Measurements from ENCODE around the gene KLHL29.

Gene KLHL29

DNA sequence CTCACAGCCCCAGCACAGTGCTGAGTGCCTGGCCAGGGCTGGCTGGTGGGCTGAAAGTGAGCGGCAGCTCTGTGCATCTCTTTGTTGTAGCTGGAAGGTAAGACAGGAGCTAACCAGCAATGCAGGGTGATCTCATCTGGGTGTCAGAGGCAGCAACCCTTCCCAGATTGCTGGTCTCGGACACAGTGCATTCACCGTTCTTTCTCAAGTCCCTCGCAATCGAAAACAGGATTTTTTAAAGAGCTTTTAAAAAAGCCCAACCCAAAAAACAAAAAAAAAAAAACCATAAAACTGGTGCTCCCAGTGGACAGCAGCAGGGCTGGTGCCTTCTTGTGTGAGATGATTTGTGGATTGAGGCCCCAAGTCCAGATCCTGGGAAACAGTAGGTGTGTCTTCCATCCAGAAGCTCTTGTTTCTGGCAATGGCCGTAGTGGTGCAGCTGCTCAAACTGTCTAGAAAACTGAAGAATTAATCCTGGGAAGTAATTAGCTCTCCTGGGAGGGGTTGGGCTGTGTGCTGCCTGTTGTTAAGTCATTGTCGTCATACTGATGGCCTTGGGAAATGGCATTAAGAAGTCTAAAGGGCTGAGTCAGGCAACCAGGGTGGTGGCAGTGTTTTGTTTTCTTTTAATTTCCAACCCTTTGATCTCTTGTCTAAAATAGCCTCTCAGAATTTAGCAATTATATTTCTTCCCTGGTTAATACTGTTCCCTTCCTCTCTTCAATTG lies 156.7 kb downstream of the KLHL29 start:
- peaks cover 9 to 22% of the 10 kb centered on the region in 2 donors for H3K4me1 ChIP-seq (ENCODE audit: control insufficient read depth in 1 of 2, insufficient read depth in 2 of 2, low read length in 2 of 2)

DNA sequence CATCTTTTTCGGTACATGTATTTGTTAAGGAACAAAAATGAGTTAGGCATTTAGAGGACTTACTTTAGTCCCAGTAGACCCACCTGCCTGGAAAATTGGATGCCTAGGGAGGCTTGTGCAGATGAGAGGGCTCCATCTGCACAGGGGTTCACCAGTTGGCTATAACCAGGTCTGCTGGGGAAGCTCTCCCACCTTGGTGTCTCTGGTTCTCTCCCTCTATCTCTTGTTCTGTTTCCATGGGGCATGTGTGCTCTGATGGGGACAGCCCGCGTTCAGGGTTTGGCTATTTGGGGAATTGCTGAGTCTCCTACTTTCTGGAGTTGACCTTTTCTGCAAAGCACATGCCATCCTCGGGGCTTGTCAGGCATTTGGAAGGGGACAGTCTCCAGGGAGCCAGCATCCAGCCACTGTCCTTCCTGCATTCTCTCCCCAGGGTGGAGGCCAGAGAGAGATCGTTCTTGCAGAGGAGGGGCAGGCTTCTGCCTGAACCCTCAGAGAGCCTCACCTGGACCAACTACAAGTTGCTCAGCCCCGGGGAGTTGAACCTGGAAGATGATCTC lies 157.3 kb downstream of the KLHL29 start:
- H3K4me3 ChIP-seq (ENCODE audit: low read depth in 1 of 2, low read length in 2 of 2), result no peak overlapping the region
- H3K4me1 ChIP-seq (ENCODE audit: control insufficient read depth in 1 of 2, insufficient read depth in 2 of 2, low read length in 2 of 2), result peaks cover 9 to 22% of the 10 kb centered on the region in 2 donors
- H3K27me3 ChIP-seq (ENCODE audit: low read depth, low read length), result no peaks in the 10 kb centered on the region
- no peaks in the 10 kb centered on the region for H3K9me3 ChIP-seq (ENCODE audit: control insufficient read depth in 1 of 2, low read length in 2 of 2)
- no peaks in the 10 kb centered on the region for H3K36me3 ChIP-seq (ENCODE audit: control insufficient read depth in 1 of 2, insufficient read depth in 2 of 2, low read length in 2 of 2)
- H3K27ac ChIP-seq (ENCODE audit: low read length), result no peak overlapping the region

More for the DNA sequence above, 156.7 kb downstream of the KLHL29 start:
- Histone ChIP-seq H3K9me3 (ENCODE audit: control insufficient read depth in 1 of 2, low read length in 2 of 2) (no peaks in the 10 kb centered on the region), H3K4me3 (ENCODE audit: low read depth in 1 of 2, low read length in 2 of 2) (no peak overlapping the region), H3K27me3 (ENCODE audit: low read depth, low read length) (no peaks in the 10 kb centered on the region), H3K27ac (ENCODE audit: low read length) (no peak overlapping the region), H3K36me3 (ENCODE audit: control insufficient read depth in 1 of 2, insufficient read depth in 2 of 2, low read length in 2 of 2) (no peaks in the 10 kb centered on the region)

DNA sequence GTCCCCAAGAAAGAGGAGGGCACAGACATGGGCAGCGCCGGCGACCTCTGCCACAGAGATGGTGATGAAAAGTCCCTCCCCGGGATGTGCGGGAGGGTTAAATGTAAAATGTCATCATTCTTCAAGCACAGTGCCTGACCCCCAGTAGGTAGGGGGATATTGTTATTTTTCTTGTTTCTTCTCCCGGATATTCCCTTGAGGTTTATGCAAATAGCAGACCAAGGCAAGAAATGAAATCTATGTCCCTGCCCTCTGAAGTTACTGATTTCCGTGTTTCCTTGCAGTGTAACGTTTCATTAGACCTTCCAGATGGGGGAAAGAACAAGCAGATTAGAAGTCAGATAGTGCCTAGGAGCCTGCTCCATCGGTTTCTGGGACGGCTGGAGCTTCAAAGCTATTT lies 158.3 kb downstream of the KLHL29 start:
- Histone ChIP-seq H3K36me3 (ENCODE audit: control insufficient read depth in 1 of 2, insufficient read depth in 2 of 2, low read length in 2 of 2) (no peaks in the 10 kb centered on the region), H3K4me3 (ENCODE audit: low read depth in 1 of 2, low read length in 2 of 2) (no peak overlapping the region), H3K9me3 (ENCODE audit: control insufficient read depth in 1 of 2, low read length in 2 of 2) (no peaks in the 10 kb centered on the region), H3K27me3 (ENCODE audit: low read depth, low read length) (no peaks in the 10 kb centered on the region), H3K27ac (ENCODE audit: low read length) (no peak overlapping the region), H3K4me1 (ENCODE audit: control insufficient read depth in 1 of 2, insufficient read depth in 2 of 2, low read length in 2 of 2) (peaks cover 9 to 22% of the 10 kb centered on the region in 2 donors)

DNA sequence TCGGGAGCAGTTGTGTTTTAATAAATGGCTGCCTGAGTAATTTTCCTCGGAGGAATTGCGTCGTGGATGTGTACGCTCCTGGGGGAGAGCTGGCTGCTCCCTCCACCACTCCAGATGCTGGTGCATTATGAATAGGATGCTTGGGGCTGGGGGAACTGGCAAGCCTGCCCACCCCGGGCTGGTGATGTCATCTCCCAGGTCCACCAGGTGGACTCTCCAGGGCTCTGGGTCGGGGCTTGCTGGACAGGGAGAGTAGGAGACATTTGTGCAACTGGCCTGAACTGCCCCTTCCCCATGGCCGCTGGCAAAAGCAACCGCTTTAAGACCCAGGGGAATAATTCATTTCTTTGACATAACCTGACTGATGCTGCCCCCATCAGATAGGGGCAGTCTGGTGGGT lies 158.7 kb downstream of the KLHL29 start:
- Histone ChIP-seq H3K4me3 (ENCODE audit: low read depth in 1 of 2, low read length in 2 of 2) (no peak overlapping the region), H3K9me3 (ENCODE audit: control insufficient read depth in 1 of 2, low read length in 2 of 2) (no peaks in the 10 kb centered on the region), H3K36me3 (ENCODE audit: control insufficient read depth in 1 of 2, insufficient read depth in 2 of 2, low read length in 2 of 2) (no peaks in the 10 kb centered on the region), H3K27me3 (ENCODE audit: low read depth, low read length) (no peaks in the 10 kb centered on the region), H3K27ac (ENCODE audit: low read length) (no peak overlapping the region), H3K4me1 (ENCODE audit: control insufficient read depth in 1 of 2, insufficient read depth in 2 of 2, low read length in 2 of 2) (peaks cover 9 to 23% of the 10 kb centered on the region in 2 donors)

DNA sequence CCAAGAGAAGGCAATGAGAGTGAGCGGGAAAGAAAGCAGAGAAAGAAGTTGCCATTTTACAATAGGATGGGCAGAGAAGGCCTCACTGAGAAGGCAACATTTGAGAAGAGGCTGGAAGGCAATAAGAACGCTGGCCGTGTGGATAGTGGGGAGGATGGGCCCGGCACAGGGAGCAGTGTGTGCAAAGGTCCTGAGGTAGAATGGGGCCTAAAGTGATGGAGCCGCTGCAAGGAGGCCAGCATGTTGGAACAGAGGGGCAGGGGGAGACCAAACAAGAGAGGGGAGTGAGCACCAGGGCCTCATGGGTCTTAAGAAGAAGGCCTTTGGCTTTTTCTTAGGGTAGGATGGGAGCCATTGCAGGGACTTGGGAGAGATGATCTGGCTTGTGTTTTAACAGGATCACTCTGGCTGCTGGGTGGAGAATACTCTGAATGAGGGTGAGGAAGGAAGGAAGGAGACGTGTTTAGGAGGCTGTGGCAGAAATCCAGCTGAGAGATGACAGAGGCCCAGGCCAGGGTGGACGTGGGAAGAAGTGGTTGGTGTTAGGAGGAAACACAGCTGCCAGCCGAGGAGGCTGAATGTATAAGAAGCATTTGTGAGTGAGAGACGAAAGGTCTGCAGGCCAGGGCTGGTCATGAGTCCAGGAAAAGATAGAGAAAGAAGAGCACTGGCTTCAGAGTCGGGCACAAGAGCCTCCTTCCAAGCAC lies 159.8 kb downstream of the KLHL29 start:
- H3K9me3 ChIP-seq (ENCODE audit: control insufficient read depth in 1 of 2, low read length in 2 of 2), result no peaks in the 10 kb centered on the region
- H3K27me3 ChIP-seq (ENCODE audit: low read depth, low read length), result no peaks in the 10 kb centered on the region
- no peak overlapping the region for H3K27ac ChIP-seq (ENCODE audit: low read length)
- H3K4me1 ChIP-seq (ENCODE audit: control insufficient read depth in 1 of 2, insufficient read depth in 2 of 2, low read length in 2 of 2), result peaks cover 9 to 31% of the 10 kb centered on the region in 2 donors
- H3K36me3 ChIP-seq (ENCODE audit: control insufficient read depth in 1 of 2, insufficient read depth in 2 of 2, low read length in 2 of 2), result no peaks in the 10 kb centered on the region
- no peak overlapping the region for H3K4me3 ChIP-seq (ENCODE audit: low read depth in 1 of 2, low read length in 2 of 2)

DNA sequence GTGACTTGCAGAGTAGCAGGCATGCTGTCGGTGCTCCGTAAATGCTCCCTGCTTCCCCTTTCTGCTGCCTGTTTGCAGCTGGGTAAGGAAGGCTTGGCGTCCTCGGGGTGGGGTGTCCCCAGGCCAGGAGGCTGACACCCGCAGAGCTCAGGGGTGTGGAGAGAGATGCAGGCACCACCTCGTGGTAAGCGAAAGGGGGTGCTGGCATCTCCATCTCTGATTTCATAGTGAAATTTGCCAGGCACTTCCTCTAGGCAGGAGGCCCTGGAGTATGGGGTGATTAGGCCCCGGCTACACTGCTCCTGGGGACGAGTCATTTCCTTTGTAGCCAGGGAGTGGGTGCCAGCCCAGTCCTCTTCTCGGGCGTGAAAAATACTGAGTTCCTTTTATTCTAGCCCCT lies 160.4 kb downstream of the KLHL29 start:
- H3K27ac ChIP-seq (ENCODE audit: low read length), result no peak overlapping the region
- no peak overlapping the region for H3K4me3 ChIP-seq (ENCODE audit: low read depth in 1 of 2, low read length in 2 of 2)
- H3K4me1 ChIP-seq (ENCODE audit: control insufficient read depth in 1 of 2, insufficient read depth in 2 of 2, low read length in 2 of 2), result peaks cover 9 to 31% of the 10 kb centered on the region in 2 donors
- H3K27me3 ChIP-seq (ENCODE audit: low read depth, low read length), result no peaks in the 10 kb centered on the region
- H3K9me3 ChIP-seq (ENCODE audit: control insufficient read depth in 1 of 2, low read length in 2 of 2), result no peaks in the 10 kb centered on the region
- H3K36me3 ChIP-seq (ENCODE audit: control insufficient read depth in 1 of 2, insufficient read depth in 2 of 2, low read length in 2 of 2), result no peaks in the 10 kb centered on the region

DNA sequence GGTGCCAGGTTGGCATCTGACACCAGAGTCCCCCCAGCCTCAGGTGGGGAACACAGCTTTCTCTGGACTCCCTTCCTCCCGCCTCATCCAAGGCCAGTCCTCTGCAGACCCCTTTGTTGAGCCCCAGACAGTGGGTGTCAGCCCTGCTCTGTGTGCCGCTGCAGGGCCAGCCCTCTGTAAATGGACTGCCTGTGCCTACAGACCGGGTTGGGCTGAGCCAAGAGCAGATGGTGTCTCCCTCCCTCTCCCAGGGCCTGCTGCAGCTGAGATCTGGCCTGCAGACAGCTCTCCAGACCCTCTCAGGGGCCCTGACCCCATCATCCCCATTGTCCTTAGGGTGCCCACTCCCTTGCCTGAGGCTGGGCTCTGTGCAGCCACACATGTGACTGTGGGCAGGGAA lies 160.8 kb downstream of the KLHL29 start:
- no peaks in the 10 kb centered on the region for H3K9me3 ChIP-seq (ENCODE audit: control insufficient read depth in 1 of 2, low read length in 2 of 2)
- no peak overlapping the region for H3K27ac ChIP-seq (ENCODE audit: low read length)
- H3K4me1 ChIP-seq (ENCODE audit: control insufficient read depth in 1 of 2, insufficient read depth in 2 of 2, low read length in 2 of 2), result peaks cover 9 to 30% of the 10 kb centered on the region in 2 donors

DNA sequence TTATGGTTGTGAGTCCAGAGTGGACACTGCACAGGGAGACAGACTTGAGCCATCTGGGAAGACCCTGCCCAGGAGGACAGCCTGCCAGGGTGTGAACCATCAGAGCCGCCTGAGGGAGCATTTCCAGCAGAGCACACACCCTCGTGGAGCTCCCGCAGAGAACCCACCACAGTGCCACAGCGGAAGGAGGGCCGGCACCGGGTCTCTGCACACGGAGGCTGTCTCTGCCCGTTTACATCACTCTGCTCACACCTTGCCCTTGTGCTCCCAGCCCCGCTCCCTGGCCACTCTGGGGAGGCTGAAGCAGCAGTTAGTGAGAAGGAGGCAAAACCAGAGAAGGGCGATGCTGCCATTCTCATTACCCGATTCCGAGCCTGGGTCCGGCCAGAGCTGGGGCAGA lies 161.9 kb downstream of the KLHL29 start:
- no peaks in the 10 kb centered on the region for H3K27me3 ChIP-seq (ENCODE audit: low read depth, low read length)
- H3K4me3 ChIP-seq (ENCODE audit: low read depth in 1 of 2, low read length in 2 of 2), result no peak overlapping the region
- H3K27ac ChIP-seq (ENCODE audit: low read length), result no peak overlapping the region
- H3K36me3 ChIP-seq (ENCODE audit: control insufficient read depth in 1 of 2, insufficient read depth in 2 of 2, low read length in 2 of 2), result no peaks in the 10 kb centered on the region
- peaks cover 6 to 24% of the 10 kb centered on the region in 2 donors for H3K4me1 ChIP-seq (ENCODE audit: control insufficient read depth in 1 of 2, insufficient read depth in 2 of 2, low read length in 2 of 2)
- no peaks in the 10 kb centered on the region for H3K9me3 ChIP-seq (ENCODE audit: control insufficient read depth in 1 of 2, low read length in 2 of 2)

More for the DNA sequence above, 160.8 kb downstream of the KLHL29 start:
- no peaks in the 10 kb centered on the region for H3K36me3 ChIP-seq (ENCODE audit: control insufficient read depth in 1 of 2, insufficient read depth in 2 of 2, low read length in 2 of 2)
- H3K27me3 ChIP-seq (ENCODE audit: low read depth, low read length), result no peaks in the 10 kb centered on the region
- H3K4me3 ChIP-seq (ENCODE audit: low read depth in 1 of 2, low read length in 2 of 2), result no peak overlapping the region

DNA sequence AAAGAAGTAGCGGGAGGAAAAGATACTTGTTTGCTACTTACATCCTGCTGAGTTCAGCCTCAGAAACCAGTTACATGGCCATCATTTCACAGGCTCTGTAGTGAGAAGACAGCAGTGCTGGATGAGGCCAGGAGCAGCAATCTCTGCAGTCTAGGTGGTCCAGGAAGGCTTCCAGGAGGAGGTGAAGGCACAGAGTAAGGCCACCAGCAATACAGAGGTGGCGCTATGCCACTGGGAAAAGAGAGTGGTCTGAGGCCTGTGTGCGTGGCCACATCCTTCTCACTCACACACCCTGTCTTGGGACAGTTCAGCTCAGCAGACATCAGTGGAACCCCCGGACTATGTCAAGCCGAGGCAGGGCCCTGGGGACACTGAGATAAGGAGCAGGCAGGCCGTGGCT lies 162.7 kb downstream of the KLHL29 start:
- peaks cover 6 to 19% of the 10 kb centered on the region in 2 donors for H3K4me1 ChIP-seq (ENCODE audit: control insufficient read depth in 1 of 2, insufficient read depth in 2 of 2, low read length in 2 of 2)

DNA sequence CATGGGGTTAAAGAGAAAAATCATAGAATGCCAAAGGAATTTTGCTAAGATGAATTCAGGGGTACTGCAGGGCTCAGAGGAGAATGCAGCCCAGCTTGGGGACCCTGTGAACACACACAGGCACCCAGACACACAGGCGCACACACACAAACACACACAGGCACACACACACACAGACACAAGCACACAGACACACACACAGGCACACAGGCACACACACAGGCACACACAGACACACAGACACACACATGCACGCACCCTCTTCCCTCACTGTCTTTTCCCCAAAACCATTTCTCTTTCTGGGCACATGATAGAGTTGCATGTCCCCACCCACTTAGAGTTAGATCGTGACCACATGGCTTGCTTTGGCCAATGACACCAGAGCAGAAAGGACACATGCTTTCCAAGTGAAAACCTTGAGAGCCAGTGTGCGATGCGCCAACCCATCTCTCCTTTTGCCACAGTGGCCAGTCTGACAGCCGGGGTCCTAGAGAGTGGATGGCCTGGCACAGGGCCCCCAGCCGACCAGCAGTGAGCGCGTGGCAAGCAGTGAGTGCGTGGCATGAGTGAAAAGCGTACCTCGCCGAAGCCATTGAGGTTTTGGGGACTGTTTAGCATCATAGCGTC lies 163.3 kb downstream of the KLHL29 start:
- H3K36me3 ChIP-seq (ENCODE audit: control insufficient read depth in 1 of 2, insufficient read depth in 2 of 2, low read length in 2 of 2), result no peaks in the 10 kb centered on the region

More for the DNA sequence above, 162.7 kb downstream of the KLHL29 start:
- H3K4me3 ChIP-seq (ENCODE audit: low read depth in 1 of 2, low read length in 2 of 2), result no peak overlapping the region
- no peaks in the 10 kb centered on the region for H3K27me3 ChIP-seq (ENCODE audit: low read depth, low read length)
- H3K9me3 ChIP-seq (ENCODE audit: control insufficient read depth in 1 of 2, low read length in 2 of 2), result no peaks in the 10 kb centered on the region
- H3K27ac ChIP-seq (ENCODE audit: low read length), result no peak overlapping the region
- H3K36me3 ChIP-seq (ENCODE audit: control insufficient read depth in 1 of 2, insufficient read depth in 2 of 2, low read length in 2 of 2), result no peaks in the 10 kb centered on the region

DNA sequence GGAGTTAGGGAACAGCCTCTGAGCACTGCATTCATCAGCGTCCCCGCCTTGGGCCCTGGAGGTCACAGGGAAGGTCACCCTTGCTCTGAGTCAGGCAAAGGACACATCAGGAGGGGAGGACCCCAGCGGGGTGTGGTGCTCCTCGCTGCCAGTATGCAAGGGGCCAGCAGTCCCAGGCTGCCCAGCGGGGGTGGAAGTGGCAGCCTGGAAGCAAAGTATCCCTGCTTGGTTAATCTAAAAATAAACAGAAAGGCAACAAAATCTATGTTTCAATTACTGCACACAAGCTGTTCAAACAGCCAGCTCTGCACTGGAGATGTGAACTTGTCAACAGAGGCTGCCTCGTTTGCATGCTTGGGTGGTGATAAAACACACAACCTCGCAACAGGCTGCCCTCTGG lies 164.1 kb downstream of the KLHL29 start:
- Histone ChIP-seq H3K36me3 (ENCODE audit: control insufficient read depth in 1 of 2, insufficient read depth in 2 of 2, low read length in 2 of 2) (no peaks in the 10 kb centered on the region), H3K4me3 (ENCODE audit: low read depth in 1 of 2, low read length in 2 of 2) (no peak overlapping the region), H3K27me3 (ENCODE audit: low read depth, low read length) (no peaks in the 10 kb centered on the region), H3K9me3 (ENCODE audit: control insufficient read depth in 1 of 2, low read length in 2 of 2) (no peaks in the 10 kb centered on the region), H3K4me1 (ENCODE audit: control insufficient read depth in 1 of 2, insufficient read depth in 2 of 2, low read length in 2 of 2) (peaks cover 6 to 26% of the 10 kb centered on the region in 2 donors), H3K27ac (ENCODE audit: low read length) (no peak overlapping the region)

More for the DNA sequence above, 163.3 kb downstream of the KLHL29 start:
- H3K27me3 ChIP-seq (ENCODE audit: low read depth, low read length), result no peaks in the 10 kb centered on the region
- H3K27ac ChIP-seq (ENCODE audit: low read length), result no peak overlapping the region
- H3K4me3 ChIP-seq (ENCODE audit: low read depth in 1 of 2, low read length in 2 of 2), result no peak overlapping the region
- H3K4me1 ChIP-seq (ENCODE audit: control insufficient read depth in 1 of 2, insufficient read depth in 2 of 2, low read length in 2 of 2), result peaks cover 6 to 19% of the 10 kb centered on the region in 2 donors
- no peaks in the 10 kb centered on the region for H3K9me3 ChIP-seq (ENCODE audit: control insufficient read depth in 1 of 2, low read length in 2 of 2)
